ENCODE results near the gene HTRA3. TPM values are rescaled to one million over a fixed set of nuclear protein-coding genes. Genes with fewer than 3 reads are reported as not detected.

HTRA3 gene
- total and polyA plus RNA-seq, 2 of the 8 experiments (the other 6 are each of a cell fraction or from before 2014, with no cell fraction given): 3.2 to 5.8 TPM

GRCh38 chr4:8275548-8275910 is 6.0 kb downstream of the HTRA3 start (continued):
- TF ChIP-seq ATF2 (IDR thresholded peaks at IDR 0.05; ENCODE audit: low read length) (no peak), TAF7 (optimal IDR thresholded peaks at IDR 0.05; ENCODE audit: borderline replicate concordance, low read depth, low read length) (no peak), TBP (IDR thresholded peaks at IDR 0.05; ENCODE audit: low read depth, low read length) (no peak), NRF1 (IDR thresholded peaks at IDR 0.05; ENCODE audit: low read depth, low read length) (no peak), EZH2 (IDR thresholded peaks at IDR 0.05; ENCODE audit: low read depth, low read length, severe bottlenecking) (no peak), BACH1 (IDR thresholded peaks at IDR 0.05; ENCODE audit: low read length) (no peak), MAX (IDR thresholded peaks at IDR 0.05) (no peak), SRF (IDR thresholded peaks at IDR 0.05; ENCODE audit: low read depth, low read length) (no peak)

All from H1 (cell line).